Immature natural killer cell (primary cell): ENCODE data around the gene PDZRN3. TPM values are rescaled to one million over a fixed set of nuclear protein-coding genes. Genes with fewer than 3 reads are reported as not detected.

Source experiments
- DNase-seq, 3 donors: peaks; one replicate each; pipeline ENCODE4 v3.0.0; 2022; ENCODE audit warnings: mixed read lengths in 1 of 3
- H3K27ac Mint-ChIP-seq, 6 donors: one replicate each; pipeline ENCODE4 v1.8.0; 2020; ENCODE audit warnings: mixed read lengths in 6 of 6, mild to moderate bottlenecking in 5 of 6, inconsistent platforms in 4 of 6, moderate library complexity in 3 of 6
- H3K27me3 Mint-ChIP-seq, 3 donors: one replicate each; pipeline ENCODE4 v1.8.0; 2020 to 2021; ENCODE audit warnings: low read depth in 3 of 3, mild to moderate bottlenecking in 3 of 3, mixed read lengths in 3 of 3, moderate library complexity in 3 of 3, inconsistent platforms in 1 of 3
- H3K36me3 Mint-ChIP-seq, 3 donors: one replicate each; pipeline ENCODE4 v1.8.0; 2020; ENCODE audit warnings: mixed read lengths in 3 of 3, inconsistent platforms in 2 of 3, mild to moderate bottlenecking in 2 of 3
- H3K4me1 Mint-ChIP-seq, 2 donors: one replicate each; pipeline ENCODE4 v1.8.0; 2020; ENCODE audit warnings: inconsistent platforms in 2 of 2, mild to moderate bottlenecking in 2 of 2, mixed read lengths in 2 of 2, moderate library complexity in 1 of 2
- H3K4me3 Mint-ChIP-seq, 5 donors: one replicate each; pipeline ENCODE4 v1.8.0; 2020; ENCODE audit warnings: mild to moderate bottlenecking in 5 of 5, mixed read lengths in 5 of 5, inconsistent platforms in 3 of 5, moderate library complexity in 3 of 5
- H3K9me3 Mint-ChIP-seq, 6 donors: one replicate each; pipeline ENCODE4 v1.8.0; 2020; ENCODE audit warnings: mild to moderate bottlenecking in 6 of 6, mixed read lengths in 6 of 6, inconsistent platforms in 4 of 6, moderate library complexity in 3 of 6
- polyA plus RNA-seq, 3 donors: library from polyadenylated mRNA; unstranded; fragments of 300-500 nt; fragmentation: Illumina TruSeq; gene quantifications; one replicate each; pipeline ENCODE4 v1.2.3, GENCODE V29; 2021

PDZRN3 gene
- polyA plus RNA-seq, 3 donors from 2014 or later: not detected

GRCh38 chr3:73384091-73384906 is 240.4 kb downstream of the PDZRN3 start:
- Mint-ChIP-seq H3K27ac (no peak overlapping the region), H3K4me1 (no peaks in the 10 kb centered on the region), H3K27me3 (peaks cover 0 to 5% (median 0%) of the 10 kb centered on the region in 3 donors), H3K36me3 (no peaks in the 10 kb centered on the region), H3K4me3 (no peak overlapping the region), H3K9me3 (peaks cover 0 to 6% (median 2%) of the 10 kb centered on the region in 6 donors)
- no peak for DNase-seq

- Mint-ChIP-seq H3K4me1 (no peaks in the 10 kb centered on the region), H3K4me3 (no peak overlapping the region), H3K9me3 (peaks cover 0 to 6% (median 2%) of the 10 kb centered on the region in 6 donors), H3K36me3 (no peaks in the 10 kb centered on the region), H3K27me3 (peaks cover 0 to 5% (median 0%) of the 10 kb centered on the region in 3 donors), H3K27ac (no peak overlapping the region)
- DNase-seq: no peak
Observed at GRCh38 chr3:73383470-73384049, 241.2 kb downstream of the PDZRN3 start.

- no peaks in the 10 kb centered on the region for H3K36me3 Mint-ChIP-seq
- H3K27me3 Mint-ChIP-seq: peaks cover 0 to 5% (median 0%) of the 10 kb centered on the region in 3 donors
- peaks cover 0 to 7% (median 1%) of the 10 kb centered on the region in 6 donors for H3K9me3 Mint-ChIP-seq
- H3K27ac Mint-ChIP-seq: no peak overlapping the region
- no peak overlapping the region for H3K4me3 Mint-ChIP-seq
- H3K4me1 Mint-ChIP-seq: no peaks in the 10 kb centered on the region
- no peak for DNase-seq
Observed at GRCh38 chr3:73381551-73381950, 243.2 kb downstream of the PDZRN3 start.

- peaks cover 0 to 5% (median 0%) of the 10 kb centered on the region in 3 donors for H3K27me3 Mint-ChIP-seq
- no peak overlapping the region for H3K27ac Mint-ChIP-seq
- no peaks in the 10 kb centered on the region for H3K4me1 Mint-ChIP-seq
- no peaks in the 10 kb centered on the region for H3K36me3 Mint-ChIP-seq
- no peak overlapping the region for H3K4me3 Mint-ChIP-seq
- DNase-seq: no peak
- peaks cover 0 to 9% (median 2%) of the 10 kb centered on the region in 6 donors for H3K9me3 Mint-ChIP-seq
Observed at GRCh38 chr3:73380735-73381532, 243.8 kb downstream of the PDZRN3 start.

GRCh38 chr3:73379465-73379864 is 245.3 kb downstream of the PDZRN3 start:
- H3K27ac Mint-ChIP-seq: no peak overlapping the region
- no peak for DNase-seq
- H3K27me3 Mint-ChIP-seq: peaks cover 0 to 3% (median 0%) of the 10 kb centered on the region in 3 donors
- H3K9me3 Mint-ChIP-seq: peaks cover 4 to 16% (median 5%) of the 10 kb centered on the region in 6 donors
- no peaks in the 10 kb centered on the region for H3K36me3 Mint-ChIP-seq
- no peak overlapping the region for H3K4me3 Mint-ChIP-seq
- H3K4me1 Mint-ChIP-seq: no peaks in the 10 kb centered on the region

- Mint-ChIP-seq H3K27ac (no peak overlapping the region), H3K4me3 (no peak overlapping the region), H3K27me3 (peaks cover 0 to 1% (median 0%) of the 10 kb centered on the region in 3 donors), H3K9me3 (peaks cover 4 to 14% (median 8%) of the 10 kb centered on the region in 6 donors), H3K36me3 (no peaks in the 10 kb centered on the region), H3K4me1 (no peaks in the 10 kb centered on the region)
- DNase-seq: no peak
Observed at GRCh38 chr3:73378207-73378606, 246.5 kb downstream of the PDZRN3 start.

GRCh38 chr3:73365756-73366397 is 258.9 kb downstream of the PDZRN3 start:
- H3K4me1 Mint-ChIP-seq: no peaks in the 10 kb centered on the region
- peaks cover 0 to 3% (median 0%) of the 10 kb centered on the region in 3 donors for H3K36me3 Mint-ChIP-seq
- H3K4me3 Mint-ChIP-seq: no peak overlapping the region
- peaks cover 0 to 3% (median 2%) of the 10 kb centered on the region in 3 donors for H3K27me3 Mint-ChIP-seq
- H3K27ac Mint-ChIP-seq: no peak overlapping the region
- peaks cover 0 to 8% (median under 1%) of the 10 kb centered on the region in 6 donors for H3K9me3 Mint-ChIP-seq
- DNase-seq: no peak

- Mint-ChIP-seq H3K27me3 (peaks cover 0 to 2% (median 0%) of the 10 kb centered on the region in 3 donors), H3K27ac (no peak overlapping the region), H3K36me3 (peaks cover 0 to 3% (median 0%) of the 10 kb centered on the region in 3 donors), H3K4me1 (no peaks in the 10 kb centered on the region), H3K9me3 (peaks cover 0 to 7% (median under 1%) of the 10 kb centered on the region in 6 donors), H3K4me3 (no peak overlapping the region)
- no peak for DNase-seq
Observed at GRCh38 chr3:73364517-73364916, 260.2 kb downstream of the PDZRN3 start.

GRCh38 chr3:73363093-73363492 is 261.6 kb downstream of the PDZRN3 start:
- Mint-ChIP-seq H3K4me1 (no peaks in the 10 kb centered on the region), H3K4me3 (no peak overlapping the region), H3K36me3 (peaks cover 0 to 3% (median 0%) of the 10 kb centered on the region in 3 donors), H3K27me3 (peaks cover 0 to 2% (median 0%) of the 10 kb centered on the region in 3 donors), H3K27ac (no peak overlapping the region), H3K9me3 (peaks cover 0 to 7% (median under 1%) of the 10 kb centered on the region in 6 donors)
- no peak for DNase-seq

GRCh38 chr3:73361591-73361990 is 263.1 kb downstream of the PDZRN3 start:
- Mint-ChIP-seq H3K4me1 (no peaks in the 10 kb centered on the region), H3K9me3 (peaks cover 0 to 6% (median 3%) of the 10 kb centered on the region in 6 donors), H3K27ac (peak overlapping the region in 1 of 6 donors; percentile 4), H3K27me3 (peaks cover 0 to 2% (median 1%) of the 10 kb centered on the region in 3 donors), H3K4me3 (no peak overlapping the region), H3K36me3 (no peaks in the 10 kb centered on the region)
- no peak for DNase-seq

- Mint-ChIP-seq H3K27me3 (peaks cover 0 to 11% (median 2%) of the 10 kb centered on the region in 3 donors), H3K4me3 (no peak overlapping the region), H3K9me3 (peaks cover 1 to 7% (median 5%) of the 10 kb centered on the region in 6 donors), H3K27ac (no peak overlapping the region), H3K4me1 (no peaks in the 10 kb centered on the region), H3K36me3 (no peaks in the 10 kb centered on the region)
- DNase-seq: no peak
Observed at GRCh38 chr3:73353649-73354217, 271.0 kb downstream of the PDZRN3 start.

- Mint-ChIP-seq H3K4me1 (no peaks in the 10 kb centered on the region), H3K36me3 (no peaks in the 10 kb centered on the region), H3K4me3 (no peak overlapping the region), H3K27me3 (peaks cover 0 to 12% (median 2%) of the 10 kb centered on the region in 3 donors), H3K9me3 (peaks cover 1 to 7% (median 5%) of the 10 kb centered on the region in 6 donors), H3K27ac (no peak overlapping the region)
- no peak for DNase-seq
Observed at GRCh38 chr3:73352841-73353645, 271.7 kb downstream of the PDZRN3 start.
